KMS-11 (cell line): Measurements from ENCODE around the gene UNC119B.
"Not testable (repeated sequence)": the region's sequence is repeated elsewhere in the genome, so short reads cannot be mapped to it uniquely, and the experiment has no call there.

Experiments used
- H2AFZ ChIP-seq: fragments of 200-600 bp; sonication (generic); 2 replicates; pipeline ENCODE4 v1.6.1; 2016; ENCODE audit warnings: antibody characterized with exemption, mixed run types, low read depth
- H3K27ac ChIP-seq: fragments of 200-600 bp; sonication (generic); 2 replicates; pipeline ENCODE4 v1.6.1; 2016; ENCODE audit warnings: mild to moderate bottlenecking, mixed run types
- H3K27me3 ChIP-seq: fragments of 200-600 bp; sonication (generic); 2 replicates; pipeline ENCODE4 v1.6.1; 2017; ENCODE audit warnings: mild to moderate bottlenecking, low read depth, mixed run types, moderate library complexity; ENCODE audit not compliant: insufficient read depth
- H3K36me3 ChIP-seq: fragments of 200-600 bp; sonication (generic); 2 replicates; pipeline ENCODE4 v1.6.1; 2017; ENCODE audit warnings: mild to moderate bottlenecking, mixed run types; ENCODE audit not compliant: insufficient read depth
- H3K4me1 ChIP-seq: fragments of 200-600 bp; sonication (generic); 2 replicates; pipeline ENCODE4 v1.6.1; 2016; ENCODE audit warnings: mild to moderate bottlenecking, low read depth, mixed run types; ENCODE audit not compliant: poor library complexity, severe bottlenecking
- H3K4me2 ChIP-seq: fragments of 200-600 bp; sonication (generic); 2 replicates; pipeline ENCODE4 v1.7.0; 2016; ENCODE audit warnings: mild to moderate bottlenecking, mixed run types
- H3K4me3 ChIP-seq: fragments of 200-600 bp; sonication (generic); IDR thresholded peaks from 2 replicates; pipeline ENCODE4 v1.6.1; 2017; ENCODE audit warnings: low read depth, low read length, mixed read lengths; ENCODE audit not compliant: insufficient read depth
- H3K79me2 ChIP-seq: fragments of 200-600 bp; sonication (generic); 2 replicates; pipeline ENCODE4 v1.6.1; 2016; ENCODE audit warnings: low read depth, mixed run types; ENCODE audit not compliant: insufficient read depth
- H3K9ac ChIP-seq: fragments of 200-600 bp; sonication (generic); 2 replicates; pipeline ENCODE4 v1.6.1; 2016; ENCODE audit warnings: mild to moderate bottlenecking, mixed run types
- H4K20me1 ChIP-seq: fragments of 200-600 bp; sonication (generic); 2 replicates; pipeline ENCODE4 v1.6.1; 2016; ENCODE audit warnings: mild to moderate bottlenecking, mixed run types; ENCODE audit not compliant: insufficient read depth
- CTCF ChIP-seq: fragments of 200-600 bp; sonication (generic); conservative IDR thresholded peaks from 2 replicates; pipeline ENCODE4 v1.6.1; 2017; ENCODE audit warnings: low read depth, mild to moderate bottlenecking, antibody characterized with exemption, low read length, moderate library complexity, mixed read lengths

Gene UNC119B

GRCh38 chr12:120726510-120726793 lies 16.2 kb downstream of the UNC119B start:
- H3K4me3 ChIP-seq = no peak overlapping the region
- no peak overlapping the region for H2AFZ ChIP-seq
- H3K27me3 ChIP-seq = no peaks in the 10 kb centered on the region
- no peaks in the 10 kb centered on the region for H4K20me1 ChIP-seq
- H3K79me2 ChIP-seq = no peaks in the 10 kb centered on the region
- no peaks in the 10 kb centered on the region for H3K4me1 ChIP-seq
- no peaks in the 10 kb centered on the region for H3K36me3 ChIP-seq
- H3K9ac ChIP-seq = no peak overlapping the region
- TF ChIP-seq CTCF = no peak
- H3K27ac ChIP-seq = no peak overlapping the region
- no peak overlapping the region for H3K4me2 ChIP-seq

GRCh38 chr12:120726961-120727360 lies 16.7 kb downstream of the UNC119B start:
- Histone ChIP-seq H4K20me1 (no peaks in the 10 kb centered on the region), H2AFZ (no peak overlapping the region), H3K9ac (no peak overlapping the region), H3K79me2 (no peaks in the 10 kb centered on the region), H3K4me3 (no peak overlapping the region), H3K4me2 (no peak overlapping the region), H3K27me3 (no peaks in the 10 kb centered on the region), H3K4me1 (no peaks in the 10 kb centered on the region), H3K27ac (no peak overlapping the region), H3K36me3 (no peaks in the 10 kb centered on the region)
- no peak for TF ChIP-seq CTCF

GRCh38 chr12:120732198-120732597 lies 21.9 kb downstream of the UNC119B start:
- not testable (repeated sequence) for H3K4me3 ChIP-seq, H3K27me3 ChIP-seq, H2AFZ ChIP-seq, H3K36me3 ChIP-seq, H3K9ac ChIP-seq, H3K4me2 ChIP-seq, H3K4me1 ChIP-seq, H3K27ac ChIP-seq, H4K20me1 ChIP-seq, H3K79me2 ChIP-seq

GRCh38 chr12:120733574-120733973 lies 23.3 kb downstream of the UNC119B start:
- no peak overlapping the region for H2AFZ ChIP-seq
- no peaks in the 10 kb centered on the region for H4K20me1 ChIP-seq
- no peaks in the 10 kb centered on the region for H3K79me2 ChIP-seq
- no peak overlapping the region for H3K4me3 ChIP-seq
- TF ChIP-seq CTCF = no peak
- H3K36me3 ChIP-seq = no peaks in the 10 kb centered on the region
- H3K9ac ChIP-seq = no peak overlapping the region
- H3K27me3 ChIP-seq = no peaks in the 10 kb centered on the region
- H3K27ac ChIP-seq = no peak overlapping the region
- H3K4me2 ChIP-seq = no peak overlapping the region
- no peaks in the 10 kb centered on the region for H3K4me1 ChIP-seq

GRCh38 chr12:120734210-120734609 lies 24.0 kb downstream of the UNC119B start:
- no peaks in the 10 kb centered on the region for H4K20me1 ChIP-seq
- H3K27me3 ChIP-seq = no peaks in the 10 kb centered on the region
- H3K4me1 ChIP-seq = no peaks in the 10 kb centered on the region
- no peak overlapping the region for H3K9ac ChIP-seq
- no peak for TF ChIP-seq CTCF
- no peak overlapping the region for H3K4me3 ChIP-seq
- no peak overlapping the region for H2AFZ ChIP-seq
- H3K36me3 ChIP-seq = no peaks in the 10 kb centered on the region
- no peak overlapping the region for H3K27ac ChIP-seq
- no peak overlapping the region for H3K4me2 ChIP-seq
- no peaks in the 10 kb centered on the region for H3K79me2 ChIP-seq
